ENCODE data around the gene WASHC2A. TPM values are rescaled to one million over a fixed set of nuclear protein-coding genes. Genes with fewer than 3 reads are reported as not detected.
"Not testable (repeated sequence)": the region's sequence is repeated elsewhere in the genome, so short reads cannot be mapped to it uniquely, and the experiment has no call there.

Gene WASHC2A
- total and polyA plus RNA-seq, 4 donors: 5.3 to 18.8 (median 11.1) TPM

GRCh38 chr10:50132322-50132721 lies 64.6 kb downstream of the WASHC2A start:
- H3K9me3 ChIP-seq (ENCODE audit: control insufficient read depth in 4 of 4, low read length in 3 of 4); H3K4me3 ChIP-seq (ENCODE audit: low read depth in 1 of 3, low read length in 3 of 3); DNase-seq (ENCODE audit: low spot score); H3K4me1 ChIP-seq (ENCODE audit: control insufficient read depth in 4 of 4, insufficient read depth in 4 of 4, low read length in 3 of 4); H3K9ac ChIP-seq (ENCODE audit: low read depth in 1 of 2, low read length in 2 of 2); H3K27ac ChIP-seq (ENCODE audit: low read depth in 1 of 2, low read length in 2 of 2); H3K27me3 ChIP-seq (ENCODE audit: control insufficient read depth in 4 of 4, insufficient read depth in 4 of 4, low read length in 3 of 4): not testable (repeated sequence)
- peaks cover 3 to 16% (median 7%) of the 10 kb centered on the region in 4 donors for H3K36me3 ChIP-seq (ENCODE audit: control insufficient read depth in 4 of 4, insufficient read depth in 3 of 4, low read depth in 1 of 4, low read length in 3 of 4)
- 89% methylated on average over 6 of the region's 6 CpGs for WGBS

- WGBS: over 99% methylated on average over 3 of the region's 3 CpGs
- H3K9ac ChIP-seq (ENCODE audit: low read depth in 1 of 2, low read length in 2 of 2); H3K27ac ChIP-seq (ENCODE audit: low read depth in 1 of 2, low read length in 2 of 2); H3K9me3 ChIP-seq (ENCODE audit: control insufficient read depth in 4 of 4, low read length in 3 of 4); H3K4me3 ChIP-seq (ENCODE audit: low read depth in 1 of 3, low read length in 3 of 3); H3K27me3 ChIP-seq (ENCODE audit: control insufficient read depth in 4 of 4, insufficient read depth in 4 of 4, low read length in 3 of 4); DNase-seq (ENCODE audit: low spot score); H3K4me1 ChIP-seq (ENCODE audit: control insufficient read depth in 4 of 4, insufficient read depth in 4 of 4, low read length in 3 of 4): not testable (repeated sequence)
- H3K36me3 ChIP-seq (ENCODE audit: control insufficient read depth in 4 of 4, insufficient read depth in 3 of 4, low read depth in 1 of 4, low read length in 3 of 4): peaks cover 3 to 16% (median 7%) of the 10 kb centered on the region in 4 donors
Measured at GRCh38 chr10:50132841-50133240, 65.1 kb downstream of the WASHC2A start.

GRCh38 chr10:50143512-50144174 lies 75.9 kb downstream of the WASHC2A start:
- H3K4me3 ChIP-seq (ENCODE audit: low read depth in 1 of 3, low read length in 3 of 3); H3K9me3 ChIP-seq (ENCODE audit: control insufficient read depth in 4 of 4, low read length in 3 of 4); H3K4me1 ChIP-seq (ENCODE audit: control insufficient read depth in 4 of 4, insufficient read depth in 4 of 4, low read length in 3 of 4); H3K36me3 ChIP-seq (ENCODE audit: control insufficient read depth in 4 of 4, insufficient read depth in 3 of 4, low read depth in 1 of 4, low read length in 3 of 4); H3K27ac ChIP-seq (ENCODE audit: low read depth in 1 of 2, low read length in 2 of 2); DNase-seq (ENCODE audit: low spot score); H3K9ac ChIP-seq (ENCODE audit: low read depth in 1 of 2, low read length in 2 of 2); H3K27me3 ChIP-seq (ENCODE audit: control insufficient read depth in 4 of 4, insufficient read depth in 4 of 4, low read length in 3 of 4): not testable (repeated sequence)
- 56% methylated on average over 10 of the region's 10 CpGs for WGBS

- not testable (repeated sequence) for H3K27me3 ChIP-seq (ENCODE audit: control insufficient read depth in 4 of 4, insufficient read depth in 4 of 4, low read length in 3 of 4); H3K4me1 ChIP-seq (ENCODE audit: control insufficient read depth in 4 of 4, insufficient read depth in 4 of 4, low read length in 3 of 4); H3K36me3 ChIP-seq (ENCODE audit: control insufficient read depth in 4 of 4, insufficient read depth in 3 of 4, low read depth in 1 of 4, low read length in 3 of 4); H3K9me3 ChIP-seq (ENCODE audit: control insufficient read depth in 4 of 4, low read length in 3 of 4); H3K27ac ChIP-seq (ENCODE audit: low read depth in 1 of 2, low read length in 2 of 2); H3K4me3 ChIP-seq (ENCODE audit: low read depth in 1 of 3, low read length in 3 of 3); H3K9ac ChIP-seq (ENCODE audit: low read depth in 1 of 2, low read length in 2 of 2); DNase-seq (ENCODE audit: low spot score)
- WGBS: 0% methylated on average over 1 of the region's 1 CpG
Measured at GRCh38 chr10:50145575-50145974, 77.8 kb downstream of the WASHC2A start.

GRCh38 chr10:50152792-50153272 lies 85.1 kb downstream of the WASHC2A start:
- Histone ChIP-seq H3K4me3 (ENCODE audit: low read depth in 1 of 3, low read length in 3 of 3) (peak overlapping the region in 1 of 3 donors; percentile 22), H3K27me3 (ENCODE audit: control insufficient read depth in 4 of 4, insufficient read depth in 4 of 4, low read length in 3 of 4) (no peaks in the 10 kb centered on the region), H3K9me3 (ENCODE audit: control insufficient read depth in 4 of 4, low read length in 3 of 4) (no peaks in the 10 kb centered on the region), H3K27ac (ENCODE audit: low read depth in 1 of 2, low read length in 2 of 2) (no peak overlapping the region), H3K36me3 (ENCODE audit: control insufficient read depth in 4 of 4, insufficient read depth in 3 of 4, low read depth in 1 of 4, low read length in 3 of 4) (no peaks in the 10 kb centered on the region), H3K9ac (ENCODE audit: low read depth in 1 of 2, low read length in 2 of 2) (no peak overlapping the region), H3K4me1 (ENCODE audit: control insufficient read depth in 4 of 4, insufficient read depth in 4 of 4, low read length in 3 of 4) (peaks cover 0 to 2% (median 0%) of the 10 kb centered on the region in 4 donors)
- DNase-seq (ENCODE audit: low spot score): no peak
- TF ChIP-seq NR2F2 (IDR thresholded peaks at IDR 0.05): no peak
- 7% methylated on average over 34 of the region's 34 CpGs for WGBS

GRCh38 chr10:50157868-50158267 lies 90.1 kb downstream of the WASHC2A start:
- H3K27me3 ChIP-seq (ENCODE audit: control insufficient read depth in 4 of 4, insufficient read depth in 4 of 4, low read length in 3 of 4); H3K36me3 ChIP-seq (ENCODE audit: control insufficient read depth in 4 of 4, insufficient read depth in 3 of 4, low read depth in 1 of 4, low read length in 3 of 4); H3K4me1 ChIP-seq (ENCODE audit: control insufficient read depth in 4 of 4, insufficient read depth in 4 of 4, low read length in 3 of 4); H3K4me3 ChIP-seq (ENCODE audit: low read depth in 1 of 3, low read length in 3 of 3); H3K9me3 ChIP-seq (ENCODE audit: control insufficient read depth in 4 of 4, low read length in 3 of 4); H3K27ac ChIP-seq (ENCODE audit: low read depth in 1 of 2, low read length in 2 of 2); DNase-seq (ENCODE audit: low spot score); H3K9ac ChIP-seq (ENCODE audit: low read depth in 1 of 2, low read length in 2 of 2): not testable (repeated sequence)

GRCh38 chr10:50159856-50160255 lies 92.1 kb downstream of the WASHC2A start:
- H3K36me3 ChIP-seq (ENCODE audit: control insufficient read depth in 4 of 4, insufficient read depth in 3 of 4, low read depth in 1 of 4, low read length in 3 of 4); H3K27ac ChIP-seq (ENCODE audit: low read depth in 1 of 2, low read length in 2 of 2); DNase-seq (ENCODE audit: low spot score); H3K9ac ChIP-seq (ENCODE audit: low read depth in 1 of 2, low read length in 2 of 2); H3K9me3 ChIP-seq (ENCODE audit: control insufficient read depth in 4 of 4, low read length in 3 of 4); H3K27me3 ChIP-seq (ENCODE audit: control insufficient read depth in 4 of 4, insufficient read depth in 4 of 4, low read length in 3 of 4); H3K4me3 ChIP-seq (ENCODE audit: low read depth in 1 of 3, low read length in 3 of 3); H3K4me1 ChIP-seq (ENCODE audit: control insufficient read depth in 4 of 4, insufficient read depth in 4 of 4, low read length in 3 of 4): not testable (repeated sequence)
- WGBS: 85% methylated on average over 2 of the region's 2 CpGs

GRCh38 chr10:50165038-50165437 lies 97.3 kb downstream of the WASHC2A start:
- 61% methylated on average over 2 of the region's 2 CpGs for WGBS
- H3K9ac ChIP-seq (ENCODE audit: low read depth in 1 of 2, low read length in 2 of 2); H3K4me1 ChIP-seq (ENCODE audit: control insufficient read depth in 4 of 4, insufficient read depth in 4 of 4, low read length in 3 of 4); H3K9me3 ChIP-seq (ENCODE audit: control insufficient read depth in 4 of 4, low read length in 3 of 4); H3K36me3 ChIP-seq (ENCODE audit: control insufficient read depth in 4 of 4, insufficient read depth in 3 of 4, low read depth in 1 of 4, low read length in 3 of 4); DNase-seq (ENCODE audit: low spot score); H3K4me3 ChIP-seq (ENCODE audit: low read depth in 1 of 3, low read length in 3 of 3); H3K27me3 ChIP-seq (ENCODE audit: control insufficient read depth in 4 of 4, insufficient read depth in 4 of 4, low read length in 3 of 4); H3K27ac ChIP-seq (ENCODE audit: low read depth in 1 of 2, low read length in 2 of 2): not testable (repeated sequence)
